Mucosa of gallbladder (tissue), 1 donor: Measurements from ENCODE around the gene XKR3. TPM values are rescaled to one million over a fixed set of nuclear protein-coding genes. Genes with fewer than 3 reads are reported as not detected.
"Not testable (repeated sequence)": the region's sequence is repeated elsewhere in the genome, so short reads cannot be mapped to it uniquely, and the experiment has no call there.

ENCODE experiments used
- DNase-seq: peaks from one replicate; pipeline ENCODE4 v3.0.0-alpha.2; 2020; ENCODE audit warnings: low spot score
- total RNA-seq: library from RNA; stranded (reverse); gene quantifications from one replicate; pipeline ENCODE4 v1.2.1, GENCODE V29; 2021
- donor health status: DM: no; HTN: no; CAD: no.

The XKR3 gene
- total RNA-seq, 1 donor from 2014 or later, result not detected

- not testable (repeated sequence) for DNase-seq
Measured at GRCh38 chr22:16748160-16748929, 76.9 kb downstream of the XKR3 start.

- DNase-seq, result not testable (repeated sequence)
Measured at GRCh38 chr22:16747266-16748159, 77.7 kb downstream of the XKR3 start.

- DNase-seq, result not testable (repeated sequence)
Measured at GRCh38 chr22:16734271-16734670, 90.9 kb downstream of the XKR3 start.

Other genes with a start within 250 kb of the XKR3 start
- not detected for gene CCT8L2, start 232.6 kb downstream of the XKR3 start, total RNA-seq
- not detected for gene GAB4, start 182.8 kb upstream of the XKR3 start, total RNA-seq